SH-SY5Y (cell line): Measurements from ENCODE around the gene ZBTB16.

Experiments used
- GATA2 ChIP-seq: IDR thresholded peaks from 2 replicates; pipeline ENCODE4 v1.6.1; 2011; ENCODE audit warnings: mild to moderate bottlenecking, low read depth, low read length
- GATA3 ChIP-seq: IDR thresholded peaks from 2 replicates; pipeline ENCODE4 v1.6.1; 2011; ENCODE audit warnings: low read depth, mild to moderate bottlenecking, low read length, moderate library complexity

DNA sequence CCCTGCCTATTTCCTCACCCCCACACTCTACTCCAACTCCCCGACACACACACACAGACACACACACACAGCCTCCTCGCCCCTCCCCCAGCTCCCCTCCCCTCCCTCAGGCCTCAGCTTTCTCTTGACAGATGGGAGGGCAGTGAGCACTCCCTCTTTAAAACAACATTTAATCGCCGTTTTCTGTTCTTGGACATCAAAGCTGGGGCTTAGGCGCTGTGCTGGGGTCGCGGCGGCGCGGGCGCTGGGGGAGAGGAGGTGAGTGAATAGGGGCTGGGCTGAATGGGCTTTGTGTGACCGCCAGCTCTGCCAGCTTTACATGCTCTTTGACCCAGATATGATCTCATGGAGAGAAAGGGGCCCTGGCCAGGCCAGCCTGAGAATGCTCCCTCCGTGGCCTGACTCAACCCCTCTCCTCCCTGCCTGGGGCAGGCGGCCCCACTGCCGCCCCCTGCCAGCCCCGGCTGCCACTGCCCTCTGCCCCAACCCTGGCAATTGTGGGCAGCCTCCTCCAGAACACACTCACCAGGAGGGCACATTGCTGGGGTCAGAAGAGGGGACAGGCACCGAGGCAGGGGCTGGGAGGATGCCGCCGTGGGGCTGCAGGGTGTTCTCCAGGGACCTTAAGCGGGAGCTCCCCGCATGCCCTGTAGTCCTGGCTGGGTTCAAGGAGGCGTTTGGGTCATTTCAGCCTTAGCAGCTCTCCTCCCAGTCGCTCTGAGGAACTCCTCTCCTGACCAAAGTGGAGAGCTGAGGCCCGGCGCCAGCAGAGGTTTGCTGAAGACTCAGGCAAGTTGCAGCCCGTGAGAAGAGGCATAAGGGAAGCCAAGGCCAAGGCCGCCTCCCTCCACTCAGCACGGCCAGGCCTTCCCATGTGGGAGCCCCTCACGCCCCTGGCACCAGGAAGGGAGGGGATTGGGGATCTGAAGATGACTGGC, 198.4 kb downstream of the ZBTB16 start:
- TF ChIP-seq GATA3 (no peak), GATA2 (peak; percentile 70)
